Fibroblast of skin of back (primary cell): ENCODE results near the gene ITPR2.
A peak's percentile ranks its signal among the peaks of the same experiment; 100 is the strongest.

Experiments used
- DNase-seq: peaks from one replicate; pipeline ENCODE4 v3.0.0-alpha.2; 2013

Gene ITPR2

GRCh38 chr12:26510354-26510674, 322.7 kb downstream of the ITPR2 start:
- no peak for DNase-seq

GRCh38 chr12:26507613-26508012, 325.4 kb downstream of the ITPR2 start:
- DNase-seq: no peak

DNA sequence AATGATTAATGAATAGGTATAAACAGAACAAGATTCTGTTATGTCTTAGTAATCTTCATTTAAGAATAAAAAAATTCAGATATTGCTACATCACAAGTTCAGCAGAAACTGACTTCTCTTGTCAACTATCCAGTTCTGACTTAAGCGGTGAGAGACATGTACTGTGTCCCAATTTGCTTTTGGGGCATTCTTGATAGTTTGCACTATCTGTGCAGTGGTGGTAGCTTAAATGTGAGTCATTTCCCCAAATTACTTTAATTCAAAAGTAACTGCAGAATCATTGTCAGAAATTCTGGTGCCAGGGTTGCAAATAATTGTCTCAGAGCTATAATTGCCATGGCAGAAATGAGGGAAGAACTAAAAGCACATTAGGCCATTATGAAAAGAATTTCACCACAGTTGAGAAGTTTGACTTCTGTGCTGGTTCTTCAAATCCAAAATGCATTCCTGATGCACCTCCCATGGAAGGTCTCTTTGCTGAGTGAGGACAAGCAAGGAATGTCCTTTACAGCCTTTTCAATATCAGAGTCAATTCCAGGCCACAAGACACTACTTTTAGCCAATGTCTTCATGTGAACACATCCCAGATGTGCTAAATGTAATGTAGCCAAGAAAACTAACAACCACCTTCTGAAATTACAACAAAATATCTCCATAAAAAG, 332.9 kb downstream of the ITPR2 start:
- DNase-seq: no peak

- no peak for DNase-seq
Observed at GRCh38 chr12:26496170-26496569, 336.8 kb downstream of the ITPR2 start.

DNA sequence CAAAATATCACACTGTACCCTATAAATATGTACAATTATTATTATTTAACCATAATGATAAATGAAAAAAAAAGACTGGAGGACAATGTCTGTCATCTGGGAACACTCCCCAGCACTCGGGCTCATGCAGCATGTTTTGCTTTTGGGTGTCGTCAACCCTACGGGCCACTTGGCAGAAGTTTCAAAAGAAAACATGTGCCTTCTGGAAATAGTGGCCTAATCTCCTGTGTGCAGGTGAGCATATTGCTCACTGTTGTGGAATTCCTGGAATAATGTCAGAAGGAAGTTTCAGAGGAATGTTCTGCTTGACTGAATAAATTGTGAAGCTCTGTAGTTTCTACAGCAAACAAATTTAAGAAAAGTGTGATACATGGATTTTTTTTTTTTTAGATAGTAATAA, 339.3 kb downstream of the ITPR2 start:
- no peak for DNase-seq

DNA sequence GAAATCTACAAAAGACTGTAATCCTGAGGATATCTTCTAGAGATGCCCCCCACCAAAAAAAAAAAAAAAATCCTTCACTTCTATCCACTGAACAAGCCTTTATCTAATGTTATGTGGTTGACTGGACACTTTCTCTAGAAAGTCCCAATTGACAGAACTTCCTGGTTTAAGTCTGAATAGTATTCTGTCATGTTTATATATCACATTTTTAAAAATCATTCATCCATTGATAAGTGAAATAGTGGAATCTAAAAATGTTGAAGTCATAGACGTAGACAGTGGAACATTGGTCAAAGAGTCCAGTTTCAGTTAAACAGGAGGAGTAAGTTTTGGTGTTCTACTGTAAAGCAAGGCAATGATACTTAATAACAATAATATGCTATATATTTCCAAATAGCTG, 340.6 kb downstream of the ITPR2 start:
- DNase-seq: no peak

DNA sequence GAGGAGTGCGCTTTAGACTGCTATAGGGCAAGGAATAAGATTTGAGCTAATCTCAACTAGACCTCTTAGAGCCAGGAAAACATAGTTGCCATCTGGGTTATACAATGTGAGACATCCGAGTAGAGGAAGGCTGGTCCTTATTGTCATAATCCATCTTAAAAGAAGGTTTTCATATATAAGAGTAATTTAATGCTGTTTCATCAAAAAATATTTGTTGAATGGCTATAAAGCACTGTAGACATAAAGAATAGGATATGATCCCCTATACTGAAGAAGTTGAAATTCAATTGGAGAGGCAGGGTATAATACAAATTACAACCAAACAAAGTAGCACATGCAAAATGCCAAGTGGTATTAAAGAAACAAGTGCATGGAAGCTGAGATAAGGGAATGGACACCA, 343.1 kb downstream of the ITPR2 start:
- no peak for DNase-seq

GRCh38 chr12:26488351-26488750, 344.6 kb downstream of the ITPR2 start:
- no peak for DNase-seq

DNA sequence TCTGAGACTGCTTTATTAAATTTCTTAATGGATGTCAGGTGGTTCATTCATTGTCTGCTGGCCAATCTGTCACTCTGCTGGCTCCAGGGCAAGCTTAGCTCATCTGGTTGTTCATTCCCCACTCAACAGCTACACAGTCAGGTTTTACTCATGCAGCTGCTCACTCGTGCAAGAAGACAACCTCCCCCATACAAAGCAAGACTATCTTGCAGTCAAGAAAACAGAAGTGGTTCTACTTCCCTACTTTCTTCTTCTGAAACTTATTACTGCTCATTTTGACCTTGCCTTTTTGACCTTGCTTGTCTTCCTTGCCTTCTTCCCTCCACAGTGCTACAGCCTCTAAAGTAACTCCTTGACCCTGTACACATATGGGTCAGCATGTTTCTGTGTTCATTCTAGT, 359.7 kb downstream of the ITPR2 start:
- DNase-seq: no peak

- peak; percentile 32 for DNase-seq
Observed at GRCh38 chr12:26471560-26471959, 361.4 kb downstream of the ITPR2 start.

DNA sequence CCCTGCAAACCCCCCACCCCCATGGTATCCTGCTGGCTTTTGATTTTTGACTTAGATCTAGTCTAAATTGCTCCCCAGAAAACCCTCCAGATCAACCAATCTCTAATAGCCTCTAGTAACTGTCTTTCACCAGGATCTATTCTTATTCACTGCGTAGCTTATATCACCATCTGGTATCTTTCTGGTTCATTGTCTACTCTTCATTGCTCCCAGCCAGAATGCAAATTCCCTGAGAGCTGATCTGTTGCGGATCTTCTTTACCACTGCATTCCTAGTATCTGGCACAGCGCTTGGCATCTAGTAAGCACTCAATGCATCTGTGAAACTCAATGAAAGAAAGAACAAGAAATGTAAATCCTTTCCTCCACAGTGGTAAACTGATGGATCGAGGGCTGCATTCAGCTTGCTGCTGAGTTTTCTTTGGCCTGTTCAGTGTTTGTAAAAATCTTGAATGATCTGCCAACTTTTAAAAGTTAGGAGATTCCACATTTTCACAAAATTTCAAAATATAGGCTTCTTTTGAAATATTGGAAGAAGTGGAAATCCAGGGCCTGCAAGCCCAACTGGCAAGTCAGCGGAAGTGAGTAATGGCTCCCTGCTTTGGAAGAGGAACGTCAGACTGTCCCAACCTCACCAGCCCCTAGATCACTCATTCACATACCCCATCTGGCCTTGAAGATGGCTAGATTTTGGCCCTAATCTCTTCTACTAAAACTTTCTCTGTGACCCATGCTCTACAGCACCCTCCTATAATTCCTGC, 363.4 kb downstream of the ITPR2 start:
- DNase-seq: no peak

- DNase-seq: no peak
Observed at GRCh38 chr12:26467351-26467750, 365.6 kb downstream of the ITPR2 start.

DNA sequence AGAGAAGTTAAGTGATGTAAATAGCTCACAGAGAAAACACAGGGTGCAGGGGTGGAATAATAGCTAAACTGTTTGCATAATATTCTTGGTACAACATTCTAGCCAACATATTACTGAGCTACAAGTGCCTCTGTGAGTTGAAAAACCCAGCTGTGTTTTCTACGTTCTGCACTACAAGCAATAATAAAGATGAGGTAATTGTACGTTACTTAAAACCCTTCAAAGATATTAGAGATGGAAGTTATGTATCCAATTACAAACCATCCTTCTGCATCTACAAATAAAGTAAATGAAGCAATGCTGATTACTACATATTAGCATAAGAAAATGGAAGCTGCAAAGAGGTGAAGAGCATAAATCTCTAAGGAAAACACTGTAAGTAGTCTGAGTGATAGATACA, 366.3 kb downstream of the ITPR2 start:
- no peak for DNase-seq

GRCh38 chr12:26465419-26466097, 367.4 kb downstream of the ITPR2 start:
- DNase-seq: no peak

- DNase-seq: no peak
Observed at GRCh38 chr12:26461776-26462175, 371.2 kb downstream of the ITPR2 start.

DNA sequence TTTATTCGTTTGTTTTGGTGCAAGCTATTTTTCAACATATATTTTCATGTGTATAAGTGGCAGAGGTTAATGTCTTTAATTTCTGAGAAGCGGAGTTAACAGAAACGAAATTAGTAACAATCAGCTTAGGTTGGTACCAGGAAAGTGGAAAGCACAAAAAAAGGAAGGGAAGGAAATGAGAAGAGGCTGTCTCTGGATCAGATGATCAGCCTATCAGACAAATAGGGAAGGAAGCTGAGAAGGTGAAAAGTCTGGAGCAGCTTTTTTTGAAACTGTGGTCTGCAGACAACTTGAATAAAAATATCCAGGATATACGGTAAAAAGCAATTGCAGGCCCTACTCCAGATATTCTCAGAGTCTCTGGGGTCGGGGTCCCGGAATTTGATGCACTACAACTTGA, 372.6 kb downstream of the ITPR2 start:
- DNase-seq: no peak

DNA sequence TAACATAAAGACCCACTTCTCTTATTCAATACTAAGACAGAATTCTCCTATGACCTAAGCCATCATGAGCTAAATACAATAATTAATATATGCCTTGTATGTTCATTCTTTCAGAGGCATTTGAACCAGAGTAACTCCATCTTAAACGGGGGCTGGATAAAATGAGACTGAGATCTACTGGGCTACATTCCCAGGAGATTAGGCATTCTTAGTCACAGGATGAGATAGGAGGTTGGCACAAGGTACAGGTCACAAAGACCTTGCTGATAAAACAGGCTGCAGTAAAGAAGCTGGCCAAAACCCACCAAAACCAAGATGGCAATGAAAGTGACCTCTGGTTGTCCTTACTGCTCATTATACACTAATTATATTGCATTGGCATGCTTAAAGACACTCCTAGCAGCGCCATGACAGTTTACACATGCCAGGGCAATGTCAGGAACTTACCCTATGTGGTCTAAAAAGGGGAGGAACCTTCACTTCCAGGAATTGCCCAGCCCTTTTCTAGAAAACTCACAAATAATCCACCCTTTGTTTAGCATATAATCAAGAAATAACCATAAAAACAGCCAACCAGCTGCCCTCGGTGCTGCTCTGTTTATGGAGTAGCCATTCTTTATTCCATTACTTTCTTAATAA, 376.9 kb downstream of the ITPR2 start:
- no peak for DNase-seq

DNA sequence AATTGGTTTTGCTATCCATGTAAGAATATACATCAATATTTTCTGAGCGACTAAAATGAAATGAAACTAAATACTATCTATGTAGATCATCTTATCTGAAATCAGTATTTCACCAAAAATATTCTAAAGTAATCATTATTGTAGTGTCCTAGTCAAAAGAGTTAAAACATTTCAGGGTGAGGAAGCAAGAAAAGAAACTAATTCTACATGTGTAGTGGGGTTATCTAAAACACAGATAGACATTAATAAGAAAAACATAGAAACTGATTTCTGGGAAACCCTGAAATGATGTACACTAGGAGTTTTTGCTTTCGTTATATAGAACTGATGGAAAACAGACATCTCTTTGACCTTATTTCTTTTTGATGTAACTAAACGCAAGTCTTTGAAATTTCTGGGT, 379.7 kb downstream of the ITPR2 start:
- DNase-seq: no peak

DNA sequence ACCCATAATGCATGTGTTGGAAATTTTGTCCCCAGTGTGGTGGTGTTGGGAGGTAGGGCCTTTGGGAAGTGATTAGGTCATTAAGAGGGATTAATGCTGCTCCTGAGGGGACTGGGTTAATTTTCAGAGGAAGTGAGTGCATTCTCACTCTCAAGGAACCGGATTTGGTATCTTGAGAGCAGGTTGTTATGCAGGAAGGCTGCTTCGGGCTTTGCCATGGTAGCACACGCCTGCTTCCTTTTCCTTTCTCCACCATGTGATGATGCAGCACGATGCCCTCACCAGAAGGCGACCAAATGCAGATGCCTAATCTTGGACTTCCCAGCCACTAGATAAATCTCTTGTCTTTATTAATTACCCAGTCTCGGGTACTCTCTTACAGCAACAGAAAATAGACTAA, 380.5 kb downstream of the ITPR2 start:
- DNase-seq: no peak

DNA sequence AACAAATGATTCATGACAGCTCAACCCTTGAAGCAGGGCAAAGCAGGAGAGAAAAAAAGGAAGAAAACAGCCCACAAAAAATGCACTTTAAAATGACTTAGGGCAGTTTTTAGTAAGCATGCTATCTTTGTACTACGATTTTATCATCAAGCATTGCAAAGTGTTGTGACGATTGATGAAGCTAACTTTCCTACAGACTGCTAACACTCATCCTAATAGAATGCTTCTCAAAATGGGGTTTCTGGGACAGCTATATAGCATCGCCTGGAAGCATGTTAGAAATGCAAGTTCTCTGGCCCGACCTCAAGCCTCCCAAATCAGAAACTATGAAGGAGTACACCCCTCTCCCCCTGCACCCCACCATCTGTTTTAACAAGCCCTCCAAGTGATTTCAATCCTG, 381.2 kb downstream of the ITPR2 start:
- no peak for DNase-seq

- DNase-seq: no peak
Observed at GRCh38 chr12:26445909-26446308, 387.1 kb downstream of the ITPR2 start.

GRCh38 chr12:26443309-26443708, 389.7 kb downstream of the ITPR2 start:
- no peak for DNase-seq

DNA sequence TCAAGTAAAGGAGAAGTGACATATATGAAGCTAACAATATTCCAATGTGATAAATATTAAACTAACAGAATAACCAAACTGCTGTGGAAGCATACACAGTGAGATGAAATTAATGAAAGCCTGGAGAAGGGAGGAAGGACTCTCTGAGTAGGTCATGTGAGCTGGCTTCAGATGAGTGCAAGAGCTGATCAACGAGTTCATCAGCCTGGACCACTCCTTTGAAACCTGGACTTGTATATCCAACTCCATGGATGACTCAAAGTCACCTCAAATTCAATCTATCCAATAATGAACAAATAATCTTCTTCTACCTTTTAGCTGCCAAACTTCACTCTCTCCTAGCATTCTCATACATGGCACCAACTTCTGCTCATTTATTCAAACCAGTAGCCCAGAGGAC, 391.6 kb downstream of the ITPR2 start:
- no peak for DNase-seq

DNA sequence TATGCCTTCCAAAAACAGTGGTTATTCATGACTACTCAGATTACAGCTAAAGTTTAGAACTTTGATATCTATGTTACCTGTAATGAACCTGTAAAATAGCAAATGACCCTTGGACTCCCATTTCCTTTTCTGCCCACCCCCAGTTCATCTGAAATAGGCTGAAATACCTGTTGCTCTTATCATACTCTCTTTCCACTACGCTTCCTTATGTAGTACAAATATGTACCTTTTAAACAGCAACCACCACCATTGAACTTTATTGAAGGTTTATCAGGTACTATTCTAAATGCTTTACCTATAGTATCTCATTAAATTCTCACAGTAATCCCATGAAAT, 398.0 kb downstream of the ITPR2 start:
- no peak for DNase-seq
